ENCODE data around the gene CRTC2. TPM values are rescaled to one million over a fixed set of nuclear protein-coding genes. Genes with fewer than 3 reads are reported as not detected.

Gene CRTC2
- total RNA-seq, 1 donor from 2014 or later = 41.9 TPM

DNA sequence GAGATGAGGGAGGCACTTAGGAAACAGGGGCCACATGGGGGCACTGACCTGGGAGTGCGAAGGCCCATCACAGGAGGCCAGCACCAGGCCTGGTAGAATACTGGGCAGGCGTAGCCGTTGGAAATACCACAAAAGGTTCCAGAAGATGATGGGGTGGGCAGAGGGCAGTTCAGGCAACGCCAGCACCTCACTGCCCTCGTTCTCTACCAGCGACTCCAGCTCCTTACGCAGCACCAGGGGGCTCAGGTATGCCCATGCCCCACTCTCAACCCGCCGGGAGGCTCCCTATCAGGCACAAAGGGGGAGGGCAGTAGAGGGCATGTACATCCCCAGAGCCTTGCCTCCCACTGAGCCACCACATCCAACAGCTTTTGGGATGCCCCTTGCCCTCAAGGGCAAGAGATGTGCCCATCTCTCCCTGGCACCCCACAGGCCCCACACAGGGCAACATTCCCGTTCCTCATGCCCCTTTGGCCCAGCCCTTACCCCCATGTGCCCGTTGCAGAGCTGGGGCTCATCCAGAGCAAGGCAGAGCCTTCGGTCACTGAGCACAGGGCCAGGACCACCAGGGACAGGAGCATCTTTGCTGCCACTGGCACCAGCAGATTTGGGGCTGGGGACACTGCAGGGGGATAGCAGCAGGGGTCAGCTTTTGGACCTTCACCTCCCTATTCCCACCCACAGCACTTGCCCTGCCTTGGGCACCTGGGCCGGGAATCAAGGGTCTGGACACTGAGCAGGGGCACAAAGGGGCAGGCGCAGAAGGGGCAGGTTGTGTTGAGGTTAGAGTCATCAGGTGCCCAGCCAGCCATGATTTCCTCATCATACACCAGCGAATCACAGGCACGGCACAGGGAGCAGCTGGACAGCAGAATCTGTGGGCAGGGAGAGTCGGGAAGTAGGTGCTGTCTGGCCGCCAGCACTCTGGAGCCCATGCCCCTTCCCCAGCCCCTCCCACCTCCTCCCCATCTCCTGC is 26.0 kb downstream of the CRTC2 start:
- TF ChIP-seq, protein P1, sequence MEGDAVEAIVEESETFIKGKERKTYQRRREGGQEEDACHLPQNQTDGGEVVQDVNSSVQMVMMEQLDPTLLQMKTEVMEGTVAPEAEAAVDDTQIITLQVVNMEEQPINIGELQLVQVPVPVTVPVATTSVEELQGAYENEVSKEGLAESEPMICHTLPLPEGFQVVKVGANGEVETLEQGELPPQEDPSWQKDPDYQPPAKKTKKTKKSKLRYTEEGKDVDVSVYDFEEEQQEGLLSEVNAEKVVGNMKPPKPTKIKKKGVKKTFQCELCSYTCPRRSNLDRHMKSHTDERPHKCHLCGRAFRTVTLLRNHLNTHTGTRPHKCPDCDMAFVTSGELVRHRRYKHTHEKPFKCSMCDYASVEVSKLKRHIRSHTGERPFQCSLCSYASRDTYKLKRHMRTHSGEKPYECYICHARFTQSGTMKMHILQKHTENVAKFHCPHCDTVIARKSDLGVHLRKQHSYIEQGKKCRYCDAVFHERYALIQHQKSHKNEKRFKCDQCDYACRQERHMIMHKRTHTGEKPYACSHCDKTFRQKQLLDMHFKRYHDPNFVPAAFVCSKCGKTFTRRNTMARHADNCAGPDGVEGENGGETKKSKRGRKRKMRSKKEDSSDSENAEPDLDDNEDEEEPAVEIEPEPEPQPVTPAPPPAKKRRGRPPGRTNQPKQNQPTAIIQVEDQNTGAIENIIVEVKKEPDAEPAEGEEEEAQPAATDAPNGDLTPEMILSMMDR (IDR thresholded peaks at IDR 0.05) = no peak
- Mint-ChIP-seq H3K4me3 (ENCODE audit: unreplicated experiment) (no peak overlapping the region), H3K36me3 (ENCODE audit: unreplicated experiment) (peaks cover 16% of the 10 kb centered on the region), H3K27ac (ENCODE audit: unreplicated experiment) (no peak overlapping the region), H3K4me1 (ENCODE audit: unreplicated experiment) (peaks cover 9% of the 10 kb centered on the region), H3K9me3 (ENCODE audit: unreplicated experiment) (no peaks in the 10 kb centered on the region), H3K27me3 (ENCODE audit: unreplicated experiment) (no peaks in the 10 kb centered on the region)
- DNase-seq (ENCODE audit: extremely low spot score, unreplicated experiment) = no peak

GRCh38 chr1:153929981-153930948 is 28.1 kb downstream of the CRTC2 start:
- no peaks in the 10 kb centered on the region for H3K9me3 Mint-ChIP-seq (ENCODE audit: unreplicated experiment)
- no peaks in the 10 kb centered on the region for H3K27me3 Mint-ChIP-seq (ENCODE audit: unreplicated experiment)
- TF ChIP-seq, protein P1 (IDR thresholded peaks at IDR 0.05) = no peak
- H3K27ac Mint-ChIP-seq (ENCODE audit: unreplicated experiment) = no peak overlapping the region
- peaks cover 5% of the 10 kb centered on the region for H3K36me3 Mint-ChIP-seq (ENCODE audit: unreplicated experiment)
- no peak overlapping the region for H3K4me3 Mint-ChIP-seq (ENCODE audit: unreplicated experiment)
- DNase-seq (ENCODE audit: extremely low spot score, unreplicated experiment) = no peak
- peaks cover 9% of the 10 kb centered on the region for H3K4me1 Mint-ChIP-seq (ENCODE audit: unreplicated experiment)

GRCh38 chr1:153929426-153929825 is 29.0 kb downstream of the CRTC2 start:
- Mint-ChIP-seq H3K27ac (ENCODE audit: unreplicated experiment) (peak overlapping the region; percentile 6), H3K9me3 (ENCODE audit: unreplicated experiment) (no peaks in the 10 kb centered on the region), H3K36me3 (ENCODE audit: unreplicated experiment) (peaks cover 5% of the 10 kb centered on the region), H3K4me3 (ENCODE audit: unreplicated experiment) (no peak overlapping the region), H3K27me3 (ENCODE audit: unreplicated experiment) (no peaks in the 10 kb centered on the region), H3K4me1 (ENCODE audit: unreplicated experiment) (peaks cover 9% of the 10 kb centered on the region)
- no peak for DNase-seq (ENCODE audit: extremely low spot score, unreplicated experiment)
- TF ChIP-seq, protein P1 (IDR thresholded peaks at IDR 0.05) = no peak

DNA sequence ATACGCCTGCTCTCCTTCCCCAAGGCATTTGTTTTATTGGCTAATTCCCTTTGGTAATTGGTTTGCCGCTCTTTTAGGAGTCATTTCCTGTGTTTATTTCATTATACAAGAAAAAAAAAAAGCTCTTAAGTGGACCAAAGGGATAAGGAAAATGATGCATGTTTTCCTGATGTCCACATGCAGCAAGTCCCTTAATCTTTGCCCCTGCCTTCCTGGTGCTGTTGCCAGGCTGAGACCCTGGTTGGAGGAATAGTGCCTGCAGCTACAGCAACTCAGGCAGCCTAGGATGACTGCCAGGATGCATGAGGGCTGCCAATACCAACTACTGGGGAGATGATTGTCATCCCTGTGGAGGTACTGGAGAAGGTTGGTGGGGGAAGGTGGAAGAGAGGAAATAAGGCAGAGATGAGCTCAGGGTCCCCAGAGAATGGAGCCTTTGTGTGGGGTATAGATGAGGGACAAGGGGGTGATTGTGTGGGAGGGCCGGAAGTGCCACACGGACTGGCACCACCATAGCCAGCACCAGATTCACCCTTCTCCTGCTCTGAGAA is 29.5 kb downstream of the CRTC2 start:
- Mint-ChIP-seq H3K27ac (ENCODE audit: unreplicated experiment) (peak overlapping the region; percentile 6), H3K4me1 (ENCODE audit: unreplicated experiment) (peaks cover 9% of the 10 kb centered on the region), H3K27me3 (ENCODE audit: unreplicated experiment) (no peaks in the 10 kb centered on the region), H3K36me3 (ENCODE audit: unreplicated experiment) (peaks cover 5% of the 10 kb centered on the region), H3K4me3 (ENCODE audit: unreplicated experiment) (no peak overlapping the region), H3K9me3 (ENCODE audit: unreplicated experiment) (no peaks in the 10 kb centered on the region)
- TF ChIP-seq, protein P1 (IDR thresholded peaks at IDR 0.05) = no peak
- no peak for DNase-seq (ENCODE audit: extremely low spot score, unreplicated experiment)
